DND-41 (cell line): ENCODE measurements around the gene MBOAT1.

Experiments used
- ATAC-seq: fragments of 200-7000 bp; cut with Tn5 transposase; 3 replicates; pipeline ENCODE4 v1.9.1; 2021; ENCODE audit warnings: low read depth; ENCODE audit not compliant: insufficient read depth
- DNase-seq: peaks from one replicate; pipeline ENCODE4 v3.0.0-alpha.2; 2020
- H2AFZ ChIP-seq: 2 replicates; pipeline ENCODE4 v1.6.0; 2012; ENCODE audit warnings: low read depth, low read length
- H3K27ac ChIP-seq: 2 replicates; pipeline ENCODE4 v1.5.1; 2012; ENCODE audit warnings: low read length, inconsistent platforms
- H3K27me3 ChIP-seq: fragments of 200-600 bp; sonication (generic); 2 replicates; pipeline ENCODE4 v1.6.0; 2012; ENCODE audit warnings: low read length, mild to moderate bottlenecking, inconsistent platforms; ENCODE audit not compliant: insufficient read depth, poor library complexity
- H3K36me3 ChIP-seq: 2 replicates; pipeline ENCODE4 v1.5.1; 2012; ENCODE audit warnings: low read length, inconsistent platforms; ENCODE audit not compliant: insufficient read depth
- H3K4me1 ChIP-seq: 2 replicates; pipeline ENCODE4 v1.5.1; 2012; ENCODE audit warnings: mild to moderate bottlenecking, low read length; ENCODE audit not compliant: insufficient read depth
- H3K4me2 ChIP-seq: 2 replicates; pipeline ENCODE4 v1.6.0; 2012; ENCODE audit warnings: mild to moderate bottlenecking, moderate library complexity, low read length, inconsistent platforms; ENCODE audit not compliant: insufficient read depth
- H3K4me3 ChIP-seq, 2 experiments: fragments of 200-600 bp in 1 of 2; shearing (Covaris generic) in 1 of 2; 2 replicates each; pipeline ENCODE4 v1.5.1; 2012 to 2016; ENCODE audit warnings: inconsistent platforms in 2 of 2, low read length in 2 of 2, mild to moderate bottlenecking in 2 of 2, low read depth in 1 of 2, moderate library complexity in 1 of 2
- H3K79me2 ChIP-seq: 2 replicates; pipeline ENCODE4 v1.6.0; 2012; ENCODE audit warnings: low read length, inconsistent platforms; ENCODE audit not compliant: insufficient read depth
- H3K9ac ChIP-seq: 2 replicates; pipeline ENCODE4 v1.6.0; 2012; ENCODE audit warnings: low read depth, mild to moderate bottlenecking, inconsistent platforms, low read length, moderate library complexity
- H3K9me3 ChIP-seq: 2 replicates; pipeline ENCODE4 v1.5.1; 2012; ENCODE audit warnings: low read length, moderate library complexity, mild to moderate bottlenecking, inconsistent platforms; ENCODE audit not compliant: insufficient read depth, severe bottlenecking
- H4K20me1 ChIP-seq: 2 replicates; pipeline ENCODE4 v1.6.0; 2012; ENCODE audit warnings: low read length; ENCODE audit not compliant: insufficient read depth
- CTCF ChIP-seq: IDR thresholded peaks from 2 replicates; pipeline ENCODE4 v1.5.1; 2012; ENCODE audit warnings: borderline replicate concordance, low read length, moderate library complexity, mild to moderate bottlenecking; ENCODE audit not compliant: poor library complexity, severe bottlenecking; ENCODE audit errors: extremely low read depth
- EZH2 ChIP-seq: IDR thresholded peaks from 3 replicates; pipeline ENCODE4 v1.6.1; 2012; ENCODE audit warnings: borderline replicate concordance, low read depth, mild to moderate bottlenecking, moderate library complexity, low read length, inconsistent platforms; ENCODE audit not compliant: severe bottlenecking

Gene MBOAT1

GRCh38 chr6:20115246-20115980, 96.9 kb downstream of the MBOAT1 start:
- H3K4me3 ChIP-seq, result no peak overlapping the region
- H3K4me1 ChIP-seq, result no peaks in the 10 kb centered on the region
- no peak overlapping the region for H3K4me2 ChIP-seq
- no peaks in the 10 kb centered on the region for H4K20me1 ChIP-seq
- H3K79me2 ChIP-seq, result no peaks in the 10 kb centered on the region
- no peak overlapping the region for H3K27ac ChIP-seq
- no peaks in the 10 kb centered on the region for H3K9me3 ChIP-seq
- H3K9ac ChIP-seq, result no peak overlapping the region
- TF ChIP-seq CTCF (no peak), EZH2 (no peak)
- DNase-seq (no peak), ATAC-seq (no peak)
- H2AFZ ChIP-seq, result no peak overlapping the region
- no peaks in the 10 kb centered on the region for H3K27me3 ChIP-seq
- peaks cover 66% of the 10 kb centered on the region for H3K36me3 ChIP-seq

GRCh38 chr6:20113649-20114224, 98.5 kb downstream of the MBOAT1 start:
- H3K27me3 ChIP-seq, result no peaks in the 10 kb centered on the region
- no peak overlapping the region for H2AFZ ChIP-seq
- ATAC-seq (no peak), DNase-seq (no peak)
- H3K79me2 ChIP-seq, result no peaks in the 10 kb centered on the region
- no peak overlapping the region for H3K27ac ChIP-seq
- no peaks in the 10 kb centered on the region for H3K9me3 ChIP-seq
- no peak overlapping the region for H3K9ac ChIP-seq
- no peaks in the 10 kb centered on the region for H3K4me1 ChIP-seq
- no peak for TF ChIP-seq EZH2
- no peak for TF ChIP-seq CTCF
- no peak overlapping the region for H3K4me3 ChIP-seq
- H4K20me1 ChIP-seq, result no peaks in the 10 kb centered on the region
- H3K36me3 ChIP-seq, result peaks cover 67% of the 10 kb centered on the region
- no peak overlapping the region for H3K4me2 ChIP-seq

- no peaks in the 10 kb centered on the region for H4K20me1 ChIP-seq
- peaks cover 67% of the 10 kb centered on the region for H3K36me3 ChIP-seq
- H3K4me3 ChIP-seq, result no peak overlapping the region
- no peak overlapping the region for H3K9ac ChIP-seq
- no peak overlapping the region for H3K27ac ChIP-seq
- no peak overlapping the region for H2AFZ ChIP-seq
- H3K9me3 ChIP-seq, result no peaks in the 10 kb centered on the region
- no peaks in the 10 kb centered on the region for H3K27me3 ChIP-seq
- DNase-seq (no peak), ATAC-seq (no peak)
- no peak for TF ChIP-seq CTCF
- H3K4me2 ChIP-seq, result no peak overlapping the region
- no peaks in the 10 kb centered on the region for H3K79me2 ChIP-seq
- no peaks in the 10 kb centered on the region for H3K4me1 ChIP-seq
These were observed 99.4 kb downstream of the MBOAT1 start for GRCh38 chr6:20112841-20113240.
